Measurements from ENCODE around the gene ZP1. TPM values are rescaled to one million over a fixed set of nuclear protein-coding genes. Genes with fewer than 3 reads are reported as not detected.

The ZP1 gene
- total and polyA plus RNA-seq, 3 donors from 2014 or later, result 3.5 to 11.2 (median 4.0) TPM

- WGBS, 2 donors, result 56 to 74% methylated on average over 8 of the region's 8 CpGs
- intact Hi-C loops (cut with DNase I; ENCODE audit: low total_unique reads), result no loop called here
- no peaks in the 10 kb centered on the region for H3K4me1 ChIP-seq
- H3K4me3 ChIP-seq, result no peak overlapping the region
- TF ChIP-seq, protein P1, sequence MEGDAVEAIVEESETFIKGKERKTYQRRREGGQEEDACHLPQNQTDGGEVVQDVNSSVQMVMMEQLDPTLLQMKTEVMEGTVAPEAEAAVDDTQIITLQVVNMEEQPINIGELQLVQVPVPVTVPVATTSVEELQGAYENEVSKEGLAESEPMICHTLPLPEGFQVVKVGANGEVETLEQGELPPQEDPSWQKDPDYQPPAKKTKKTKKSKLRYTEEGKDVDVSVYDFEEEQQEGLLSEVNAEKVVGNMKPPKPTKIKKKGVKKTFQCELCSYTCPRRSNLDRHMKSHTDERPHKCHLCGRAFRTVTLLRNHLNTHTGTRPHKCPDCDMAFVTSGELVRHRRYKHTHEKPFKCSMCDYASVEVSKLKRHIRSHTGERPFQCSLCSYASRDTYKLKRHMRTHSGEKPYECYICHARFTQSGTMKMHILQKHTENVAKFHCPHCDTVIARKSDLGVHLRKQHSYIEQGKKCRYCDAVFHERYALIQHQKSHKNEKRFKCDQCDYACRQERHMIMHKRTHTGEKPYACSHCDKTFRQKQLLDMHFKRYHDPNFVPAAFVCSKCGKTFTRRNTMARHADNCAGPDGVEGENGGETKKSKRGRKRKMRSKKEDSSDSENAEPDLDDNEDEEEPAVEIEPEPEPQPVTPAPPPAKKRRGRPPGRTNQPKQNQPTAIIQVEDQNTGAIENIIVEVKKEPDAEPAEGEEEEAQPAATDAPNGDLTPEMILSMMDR (IDR thresholded peaks at IDR 0.05), result no peak
- no peak for TF ChIP-seq POLR2A (IDR thresholded peaks at IDR 0.05)
- DNase-seq, result no peak
- no peaks in the 10 kb centered on the region for H3K36me3 ChIP-seq (ENCODE audit: low read depth, missing control alignments)
- H3K27me3 ChIP-seq, result no peaks in the 10 kb centered on the region
- H3K9me3 ChIP-seq, result no peaks in the 10 kb centered on the region
- no peak overlapping the region for H3K27ac ChIP-seq
Measured at GRCh38 chr11:60854140-60854846, 13.0 kb upstream of the ZP1 start.

DNA sequence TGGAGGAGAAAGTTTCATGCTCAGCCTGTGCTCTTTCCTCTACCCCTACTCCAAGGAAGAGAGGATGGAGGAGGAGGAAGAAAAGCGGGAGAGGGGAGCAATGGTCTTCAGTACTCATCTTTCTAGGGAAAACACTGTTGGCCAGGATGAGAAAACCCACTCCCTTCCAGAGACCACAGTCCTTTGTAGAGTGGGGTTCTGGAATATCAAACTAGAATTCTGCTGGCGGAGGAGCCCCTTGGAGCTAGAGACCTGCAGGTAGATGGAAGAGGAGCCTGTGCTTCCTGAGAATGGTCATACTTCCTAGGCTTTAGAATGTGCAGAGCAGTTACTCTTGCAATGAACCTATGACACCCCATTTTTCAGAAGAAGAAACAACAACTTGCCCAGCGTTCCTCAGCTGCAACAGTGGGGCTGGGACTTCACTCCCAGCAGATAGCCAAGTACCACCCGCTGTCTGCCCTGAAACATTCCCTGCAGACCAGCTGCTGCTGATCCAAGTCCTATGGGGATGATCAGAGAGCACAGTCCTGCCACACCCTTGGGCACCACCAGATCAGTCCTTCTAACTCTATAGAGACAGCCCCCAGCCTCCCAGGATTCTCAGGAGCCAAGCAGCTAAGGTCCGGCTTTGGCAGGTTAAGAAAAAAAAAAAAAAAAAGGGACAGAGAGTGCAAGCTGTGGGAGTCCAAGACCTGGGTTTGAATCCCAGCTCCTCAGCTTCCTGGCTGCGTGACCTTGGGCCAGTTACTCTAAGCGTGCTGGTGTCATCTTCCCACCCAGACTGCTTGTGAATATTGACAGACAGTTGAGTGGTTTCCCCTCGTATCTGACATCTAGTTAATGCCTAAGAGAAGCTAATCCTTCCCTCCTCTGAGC is 12.3 kb upstream of the ZP1 start:
- no peaks in the 10 kb centered on the region for H3K9me3 ChIP-seq
- TF ChIP-seq POLR2A (IDR thresholded peaks at IDR 0.05), result no peak
- TF ChIP-seq, protein P1 (IDR thresholded peaks at IDR 0.05), result no peak
- no peak overlapping the region for H3K27ac ChIP-seq
- no peak for DNase-seq
- no peaks in the 10 kb centered on the region for H3K27me3 ChIP-seq
- WGBS, 2 donors, result 51 to 65% methylated on average over 7 to 8 of the region's 8 CpGs
- intact Hi-C loops (cut with DNase I; ENCODE audit: low total_unique reads), result no loop called here
- no peaks in the 10 kb centered on the region for H3K4me1 ChIP-seq
- H3K36me3 ChIP-seq (ENCODE audit: low read depth, missing control alignments), result no peaks in the 10 kb centered on the region
- no peak overlapping the region for H3K4me3 ChIP-seq

- WGBS, 2 donors, result 76 to 84% methylated on average over 14 of the region's 14 CpGs
- intact Hi-C loops (cut with DNase I; ENCODE audit: low total_unique reads), result no loop called here
Measured at GRCh38 chr11:60855726-60856633, 11.4 kb upstream of the ZP1 start, which contains the start of gene PTGDR2. Gene PTGDR2 (minus strand): TSS chr11:60855950. CDS start chr11:60853722, 2,228 bp downstream.

More at GRCh38 chr11:60855726-60856633, 11.4 kb upstream of the ZP1 start, which contains the start of gene PTGDR2:
- Histone ChIP-seq H3K9me3 (no peaks in the 10 kb centered on the region), H3K36me3 (ENCODE audit: low read depth, missing control alignments) (no peaks in the 10 kb centered on the region), H3K4me3 (no peak within 1 kb of the TSS), H3K4me1 (no peaks in the 10 kb centered on the region), H3K27me3 (no peaks in the 10 kb centered on the region), H3K27ac (no peak within 1 kb of the TSS)
- DNase-seq, result no peak
- TF ChIP-seq POLR2A (IDR thresholded peaks at IDR 0.05), result no peak
- TF ChIP-seq, protein P1 (IDR thresholded peaks at IDR 0.05), result no peak

All from testis (tissue), 3 donors.